ENCODE measurements around the gene GJD4. TPM values are rescaled to one million over a fixed set of nuclear protein-coding genes. Genes with fewer than 3 reads are reported as not detected.

Gene GJD4
- total and polyA plus RNA-seq, 2 experiments from 2014 or later: not detected

DNA sequence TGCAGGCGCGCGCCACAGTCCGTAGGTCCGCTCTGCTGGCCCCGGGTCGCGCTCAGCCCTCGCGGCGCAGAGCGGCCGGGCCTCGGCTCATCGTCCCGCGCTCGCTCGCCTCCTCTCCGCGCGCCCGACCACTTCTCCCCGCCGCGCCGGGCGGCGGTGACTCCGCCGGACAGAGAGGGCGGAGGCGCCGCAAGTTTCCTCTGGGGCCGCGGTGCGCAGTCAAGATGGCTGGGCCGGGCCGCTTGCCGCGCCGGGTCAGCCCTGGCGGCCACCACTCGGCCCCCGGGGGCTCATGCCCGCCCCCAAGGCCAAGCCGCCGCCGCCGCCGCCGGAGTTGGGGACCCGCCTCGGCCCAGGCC is 36.5 kb downstream of the GJD4 start (continued):
- TF ChIP-seq, protein P1, sequence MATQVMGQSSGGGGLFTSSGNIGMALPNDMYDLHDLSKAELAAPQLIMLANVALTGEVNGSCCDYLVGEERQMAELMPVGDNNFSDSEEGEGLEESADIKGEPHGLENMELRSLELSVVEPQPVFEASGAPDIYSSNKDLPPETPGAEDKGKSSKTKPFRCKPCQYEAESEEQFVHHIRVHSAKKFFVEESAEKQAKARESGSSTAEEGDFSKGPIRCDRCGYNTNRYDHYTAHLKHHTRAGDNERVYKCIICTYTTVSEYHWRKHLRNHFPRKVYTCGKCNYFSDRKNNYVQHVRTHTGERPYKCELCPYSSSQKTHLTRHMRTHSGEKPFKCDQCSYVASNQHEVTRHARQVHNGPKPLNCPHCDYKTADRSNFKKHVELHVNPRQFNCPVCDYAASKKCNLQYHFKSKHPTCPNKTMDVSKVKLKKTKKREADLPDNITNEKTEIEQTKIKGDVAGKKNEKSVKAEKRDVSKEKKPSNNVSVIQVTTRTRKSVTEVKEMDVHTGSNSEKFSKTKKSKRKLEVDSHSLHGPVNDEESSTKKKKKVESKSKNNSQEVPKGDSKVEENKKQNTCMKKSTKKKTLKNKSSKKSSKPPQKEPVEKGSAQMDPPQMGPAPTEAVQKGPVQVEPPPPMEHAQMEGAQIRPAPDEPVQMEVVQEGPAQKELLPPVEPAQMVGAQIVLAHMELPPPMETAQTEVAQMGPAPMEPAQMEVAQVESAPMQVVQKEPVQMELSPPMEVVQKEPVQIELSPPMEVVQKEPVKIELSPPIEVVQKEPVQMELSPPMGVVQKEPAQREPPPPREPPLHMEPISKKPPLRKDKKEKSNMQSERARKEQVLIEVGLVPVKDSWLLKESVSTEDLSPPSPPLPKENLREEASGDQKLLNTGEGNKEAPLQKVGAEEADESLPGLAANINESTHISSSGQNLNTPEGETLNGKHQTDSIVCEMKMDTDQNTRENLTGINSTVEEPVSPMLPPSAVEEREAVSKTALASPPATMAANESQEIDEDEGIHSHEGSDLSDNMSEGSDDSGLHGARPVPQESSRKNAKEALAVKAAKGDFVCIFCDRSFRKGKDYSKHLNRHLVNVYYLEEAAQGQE (IDR thresholded peaks at IDR 0.05; ENCODE audit: unreplicated experiment): no peak
- TF ChIP-seq EZH2phosphoT487 (IDR thresholded peaks at IDR 0.05; ENCODE audit: unreplicated experiment) (no peak), POLR2AphosphoS5 (IDR thresholded peaks at IDR 0.05; ENCODE audit: low read depth) (no peak)

DNA sequence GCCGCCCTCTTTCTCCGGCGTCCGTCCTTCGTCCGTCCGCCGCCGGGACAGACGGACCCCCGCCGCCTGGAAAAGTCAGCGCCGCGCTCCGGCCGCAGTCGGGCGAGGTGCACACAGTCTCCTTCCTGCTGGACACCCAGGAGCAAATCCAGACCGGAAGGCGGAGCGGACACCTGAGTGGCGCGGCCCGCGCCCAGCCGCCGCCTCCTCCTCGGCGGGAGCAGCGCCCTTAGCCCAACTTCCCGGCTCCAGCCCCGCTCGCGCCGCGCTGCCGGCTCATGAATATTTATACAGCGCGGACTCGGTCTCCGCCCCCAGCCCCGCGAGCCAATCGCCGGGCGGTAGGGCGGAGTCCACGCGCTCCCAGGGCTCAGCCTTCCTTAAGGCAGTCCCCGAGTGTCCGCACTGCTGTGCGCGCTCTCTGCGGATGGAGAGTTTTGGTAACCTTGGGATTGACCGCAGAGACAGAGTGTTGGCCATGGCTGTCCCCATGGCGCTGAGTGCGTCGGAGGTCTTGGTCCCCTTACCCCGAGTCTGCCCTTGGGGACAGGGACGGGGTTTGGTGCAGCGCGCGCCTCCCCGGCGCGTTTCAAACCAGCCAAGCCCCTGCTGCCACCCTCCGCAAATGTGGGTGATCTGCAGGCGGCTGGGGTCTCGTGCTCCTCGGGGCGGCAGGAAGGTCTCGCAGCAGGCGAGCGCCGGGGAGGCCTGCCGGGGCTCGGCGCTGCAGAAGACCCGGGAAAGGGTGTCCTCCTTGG is 37.1 kb downstream of the GJD4 start, which contains the start of gene FZD8:
TSS of gene FZD8 (minus strand) at position 262 of the 758 bp plus-strand sequence. CDS start 867 bp downstream, outside the sequence.
- Histone ChIP-seq H2AFZ (peak within 1 kb of the TSS; percentile 87), H3K27me3 (ENCODE audit: insufficient read depth) (peaks cover 54% of the 10 kb centered on the region), H3K27ac (ENCODE audit: low read depth) (no peak within 1 kb of the TSS)

More for the DNA sequence above, 37.1 kb downstream of the GJD4 start, which contains the start of gene FZD8:
- ATAC-seq (peak; percentile 71), DNase-seq (ENCODE audit: low spot score) (peak; percentile 96)
- Histone ChIP-seq H3K36me3 (ENCODE audit: insufficient read depth) (no peaks in the 10 kb centered on the region), H3K79me2 (replicated peaks; ENCODE audit: insufficient read depth) (no peaks in the 10 kb centered on the region), H3K9me2 (ENCODE audit: insufficient read depth) (no peaks in the 10 kb centered on the region; the same call in 1 of the 2 replicates), H3K4me1 (ENCODE audit: insufficient read depth) (peaks cover 12% of the 10 kb centered on the region), H3K4me2 (peak within 1 kb of the TSS; percentile 96), H3K4me3 (peak within 1 kb of the TSS; percentile 71), H3F3A (replicated peaks; ENCODE audit: low read depth) (0 out of 2 replicates have a peak, but pooled peaks cover 16% of the 10 kb centered on the region), H4K20me1 (replicated peaks; ENCODE audit: insufficient read depth) (no peaks in the 10 kb centered on the region)
- peaks cover 4% of the 10 kb centered on the region; the same call in 2 of the 3 replicates for H3K36me3 Mint-ChIP-seq (ENCODE audit: low read depth)
- H3K9me3 Mint-ChIP-seq: peaks cover 4% of the 10 kb centered on the region
- peaks cover 39% of the 10 kb centered on the region for H3K27me3 Mint-ChIP-seq (ENCODE audit: insufficient read depth, low read depth, poor library complexity)
- H3K27ac Mint-ChIP-seq: no peak within 1 kb of the TSS
- peak within 1 kb of the TSS; percentile 74 for H3K4me3 Mint-ChIP-seq
- TF ChIP-seq POLR2AphosphoS5 (IDR thresholded peaks at IDR 0.05; ENCODE audit: low read depth) (peak; percentile 88), STAT1 (IDR thresholded peaks at IDR 0.05; ENCODE audit: unreplicated experiment) (no peak), EZH2phosphoT487 (IDR thresholded peaks at IDR 0.05; ENCODE audit: unreplicated experiment) (no peak)
- TF ChIP-seq, protein P2, sequence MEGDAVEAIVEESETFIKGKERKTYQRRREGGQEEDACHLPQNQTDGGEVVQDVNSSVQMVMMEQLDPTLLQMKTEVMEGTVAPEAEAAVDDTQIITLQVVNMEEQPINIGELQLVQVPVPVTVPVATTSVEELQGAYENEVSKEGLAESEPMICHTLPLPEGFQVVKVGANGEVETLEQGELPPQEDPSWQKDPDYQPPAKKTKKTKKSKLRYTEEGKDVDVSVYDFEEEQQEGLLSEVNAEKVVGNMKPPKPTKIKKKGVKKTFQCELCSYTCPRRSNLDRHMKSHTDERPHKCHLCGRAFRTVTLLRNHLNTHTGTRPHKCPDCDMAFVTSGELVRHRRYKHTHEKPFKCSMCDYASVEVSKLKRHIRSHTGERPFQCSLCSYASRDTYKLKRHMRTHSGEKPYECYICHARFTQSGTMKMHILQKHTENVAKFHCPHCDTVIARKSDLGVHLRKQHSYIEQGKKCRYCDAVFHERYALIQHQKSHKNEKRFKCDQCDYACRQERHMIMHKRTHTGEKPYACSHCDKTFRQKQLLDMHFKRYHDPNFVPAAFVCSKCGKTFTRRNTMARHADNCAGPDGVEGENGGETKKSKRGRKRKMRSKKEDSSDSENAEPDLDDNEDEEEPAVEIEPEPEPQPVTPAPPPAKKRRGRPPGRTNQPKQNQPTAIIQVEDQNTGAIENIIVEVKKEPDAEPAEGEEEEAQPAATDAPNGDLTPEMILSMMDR (conservative IDR thresholded peaks at IDR 0.05; ENCODE audit: low read depth in 2 of 2): peak in 1 of 2 experiments; percentile 20; a peak in 2 of 4 replicates
- TF ChIP-seq, protein P1 (IDR thresholded peaks at IDR 0.05; ENCODE audit: unreplicated experiment): no peak
- TF ChIP-seq, protein P3, sequence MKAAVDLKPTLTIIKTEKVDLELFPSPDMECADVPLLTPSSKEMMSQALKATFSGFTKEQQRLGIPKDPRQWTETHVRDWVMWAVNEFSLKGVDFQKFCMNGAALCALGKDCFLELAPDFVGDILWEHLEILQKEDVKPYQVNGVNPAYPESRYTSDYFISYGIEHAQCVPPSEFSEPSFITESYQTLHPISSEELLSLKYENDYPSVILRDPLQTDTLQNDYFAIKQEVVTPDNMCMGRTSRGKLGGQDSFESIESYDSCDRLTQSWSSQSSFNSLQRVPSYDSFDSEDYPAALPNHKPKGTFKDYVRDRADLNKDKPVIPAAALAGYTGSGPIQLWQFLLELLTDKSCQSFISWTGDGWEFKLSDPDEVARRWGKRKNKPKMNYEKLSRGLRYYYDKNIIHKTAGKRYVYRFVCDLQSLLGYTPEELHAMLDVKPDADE (IDR thresholded peaks at IDR 0.05): 0 out of 2 replicates have a peak, but pooled peaks have one; percentile 29
- peaks cover 26% of the 10 kb centered on the region for H3K4me1 Mint-ChIP-seq
